PFSK-1 (cell line): Measurements from ENCODE around the gene EXOSC7.

ENCODE experiments used
- FOXP2 ChIP-seq: optimal IDR thresholded peaks from 2 replicates; pipeline ENCODE3; 2011; ENCODE audit warnings: borderline replicate concordance, control low read depth, inconsistent platforms; ENCODE audit not compliant: insufficient read depth; ENCODE audit errors: extremely low read length, extremely low read depth
- POLR2AphosphoS5 ChIP-seq: IDR thresholded peaks from 2 replicates; pipeline ENCODE4 v1.6.1; 2012; ENCODE audit warnings: low read depth, mild to moderate bottlenecking, control low read depth, low read length, moderate library complexity
- SIN3A ChIP-seq: IDR thresholded peaks from 2 replicates; pipeline ENCODE4 v1.6.1; 2012; ENCODE audit warnings: mild to moderate bottlenecking, low read length, moderate library complexity, borderline replicate concordance; ENCODE audit not compliant: insufficient read depth
- TAF1 ChIP-seq: IDR thresholded peaks from 2 replicates; pipeline ENCODE4 v1.6.1; 2012; ENCODE audit warnings: low read length, control low read depth, borderline replicate concordance; ENCODE audit not compliant: insufficient read depth
- TF ChIP-seq, protein P1 (sequence below), 2 experiments: IDR thresholded peaks; 2 replicates each; pipeline versions ENCODE4 v1.6.1 to v1.8.0; 2011 to 2012; ENCODE audit warnings: low read depth in 2 of 2, low read length in 2 of 2, control low read depth in 1 of 2, inconsistent platforms in 1 of 2, mild to moderate bottlenecking in 1 of 2, moderate library complexity in 1 of 2; ENCODE audit not compliant: insufficient read depth in 1 of 2

Gene EXOSC7

GRCh38 chr3:44948239-44948638 lies 27.8 kb upstream of the EXOSC7 start:
- TF ChIP-seq FOXP2 (no peak), POLR2AphosphoS5 (no peak), TAF1 (no peak), SIN3A (no peak)
- TF ChIP-seq, protein P1, sequence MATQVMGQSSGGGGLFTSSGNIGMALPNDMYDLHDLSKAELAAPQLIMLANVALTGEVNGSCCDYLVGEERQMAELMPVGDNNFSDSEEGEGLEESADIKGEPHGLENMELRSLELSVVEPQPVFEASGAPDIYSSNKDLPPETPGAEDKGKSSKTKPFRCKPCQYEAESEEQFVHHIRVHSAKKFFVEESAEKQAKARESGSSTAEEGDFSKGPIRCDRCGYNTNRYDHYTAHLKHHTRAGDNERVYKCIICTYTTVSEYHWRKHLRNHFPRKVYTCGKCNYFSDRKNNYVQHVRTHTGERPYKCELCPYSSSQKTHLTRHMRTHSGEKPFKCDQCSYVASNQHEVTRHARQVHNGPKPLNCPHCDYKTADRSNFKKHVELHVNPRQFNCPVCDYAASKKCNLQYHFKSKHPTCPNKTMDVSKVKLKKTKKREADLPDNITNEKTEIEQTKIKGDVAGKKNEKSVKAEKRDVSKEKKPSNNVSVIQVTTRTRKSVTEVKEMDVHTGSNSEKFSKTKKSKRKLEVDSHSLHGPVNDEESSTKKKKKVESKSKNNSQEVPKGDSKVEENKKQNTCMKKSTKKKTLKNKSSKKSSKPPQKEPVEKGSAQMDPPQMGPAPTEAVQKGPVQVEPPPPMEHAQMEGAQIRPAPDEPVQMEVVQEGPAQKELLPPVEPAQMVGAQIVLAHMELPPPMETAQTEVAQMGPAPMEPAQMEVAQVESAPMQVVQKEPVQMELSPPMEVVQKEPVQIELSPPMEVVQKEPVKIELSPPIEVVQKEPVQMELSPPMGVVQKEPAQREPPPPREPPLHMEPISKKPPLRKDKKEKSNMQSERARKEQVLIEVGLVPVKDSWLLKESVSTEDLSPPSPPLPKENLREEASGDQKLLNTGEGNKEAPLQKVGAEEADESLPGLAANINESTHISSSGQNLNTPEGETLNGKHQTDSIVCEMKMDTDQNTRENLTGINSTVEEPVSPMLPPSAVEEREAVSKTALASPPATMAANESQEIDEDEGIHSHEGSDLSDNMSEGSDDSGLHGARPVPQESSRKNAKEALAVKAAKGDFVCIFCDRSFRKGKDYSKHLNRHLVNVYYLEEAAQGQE (IDR thresholded peaks at IDR 0.05; ENCODE audit: insufficient read depth in 1 of 2, low read depth in 2 of 2, low read length in 2 of 2): no peak

DNA sequence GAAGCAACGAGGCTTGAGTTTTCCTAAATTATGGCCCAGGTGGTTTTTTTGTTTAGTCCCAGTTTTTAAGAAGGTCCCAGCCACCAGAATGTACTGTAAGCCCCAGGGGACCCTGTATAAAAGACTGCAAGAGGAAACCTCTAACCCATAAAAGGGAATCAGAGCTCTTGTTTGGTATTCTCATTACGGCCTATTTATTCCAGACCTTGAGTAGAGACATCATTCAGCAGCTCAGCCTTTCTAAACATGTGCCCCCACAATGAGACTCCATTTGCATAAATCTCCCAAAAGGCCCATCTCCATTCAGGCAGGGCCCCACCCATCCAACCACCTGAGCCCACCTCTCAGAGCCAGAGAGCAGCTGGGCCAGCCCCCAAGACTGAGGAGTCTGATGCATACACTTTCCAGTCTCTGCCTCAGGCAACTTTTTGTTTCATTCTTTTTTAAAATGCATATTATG lies 25.7 kb upstream of the EXOSC7 start:
- TF ChIP-seq TAF1: no peak
- no peak for TF ChIP-seq FOXP2
- TF ChIP-seq, protein P1 (IDR thresholded peaks at IDR 0.05; ENCODE audit: insufficient read depth in 1 of 2, low read depth in 2 of 2, low read length in 2 of 2): no peak
- no peak for TF ChIP-seq POLR2AphosphoS5
- TF ChIP-seq SIN3A: no peak

DNA sequence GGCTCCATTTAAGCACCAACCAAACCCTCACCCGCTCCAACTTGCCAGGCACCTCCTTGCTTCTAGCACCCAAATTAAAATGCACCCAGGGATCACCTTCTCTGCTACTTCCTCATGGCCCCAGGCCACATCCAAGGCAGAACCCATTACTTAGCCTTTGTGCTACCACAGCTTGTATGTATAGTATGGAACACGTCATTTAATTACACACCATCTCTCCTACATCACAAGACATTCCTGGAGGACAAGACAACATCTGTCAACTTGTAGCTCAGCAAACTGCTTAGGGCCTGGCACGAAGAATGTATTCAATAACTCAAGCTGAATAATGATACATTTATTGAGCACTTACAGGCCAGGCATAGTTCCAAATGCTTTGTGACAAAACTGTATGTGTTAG lies 23.4 kb upstream of the EXOSC7 start:
- TF ChIP-seq FOXP2: no peak
- no peak for TF ChIP-seq POLR2AphosphoS5
- TF ChIP-seq, protein P1 (IDR thresholded peaks at IDR 0.05; ENCODE audit: insufficient read depth in 1 of 2, low read depth in 2 of 2, low read length in 2 of 2): no peak
- no peak for TF ChIP-seq TAF1

DNA sequence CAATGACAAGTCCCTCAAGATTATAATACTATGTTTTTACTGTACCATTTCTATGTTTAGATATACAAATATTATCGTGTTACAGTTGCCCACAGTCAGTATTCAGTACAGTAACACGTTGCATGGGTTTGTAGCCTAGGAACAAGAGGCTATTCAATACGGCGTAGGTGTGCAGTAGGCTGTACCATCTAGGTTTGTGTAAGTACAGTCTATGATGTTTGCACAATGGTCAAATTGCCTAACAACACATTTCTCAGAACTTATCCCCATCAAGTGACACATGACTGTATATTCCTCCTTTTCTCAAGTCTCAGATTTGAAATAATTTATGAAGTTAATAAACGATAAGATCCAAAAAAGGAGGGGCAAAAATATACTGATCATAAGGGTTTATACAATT lies 21.7 kb upstream of the EXOSC7 start:
- no peak for TF ChIP-seq SIN3A
- TF ChIP-seq TAF1: no peak
- TF ChIP-seq FOXP2: no peak
- no peak for TF ChIP-seq POLR2AphosphoS5
- TF ChIP-seq, protein P1 (IDR thresholded peaks at IDR 0.05; ENCODE audit: insufficient read depth in 1 of 2, low read depth in 2 of 2, low read length in 2 of 2): no peak

- no peak for TF ChIP-seq TAF1
- no peak for TF ChIP-seq POLR2AphosphoS5
- TF ChIP-seq, protein P1 (IDR thresholded peaks at IDR 0.05; ENCODE audit: insufficient read depth in 1 of 2, low read depth in 2 of 2, low read length in 2 of 2): no peak
- TF ChIP-seq FOXP2: no peak
- no peak for TF ChIP-seq SIN3A
Observed at GRCh38 chr3:44954962-44955361, 21.1 kb upstream of the EXOSC7 start.
